Measurements from ENCODE around the gene LRRC71. TPM values are rescaled to one million over a fixed set of nuclear protein-coding genes. Genes with fewer than 3 reads are reported as not detected.

LRRC71 gene
- polyA plus RNA-seq, 4 donors: 0.25 to 0.99 (median 0.50) TPM

DNA sequence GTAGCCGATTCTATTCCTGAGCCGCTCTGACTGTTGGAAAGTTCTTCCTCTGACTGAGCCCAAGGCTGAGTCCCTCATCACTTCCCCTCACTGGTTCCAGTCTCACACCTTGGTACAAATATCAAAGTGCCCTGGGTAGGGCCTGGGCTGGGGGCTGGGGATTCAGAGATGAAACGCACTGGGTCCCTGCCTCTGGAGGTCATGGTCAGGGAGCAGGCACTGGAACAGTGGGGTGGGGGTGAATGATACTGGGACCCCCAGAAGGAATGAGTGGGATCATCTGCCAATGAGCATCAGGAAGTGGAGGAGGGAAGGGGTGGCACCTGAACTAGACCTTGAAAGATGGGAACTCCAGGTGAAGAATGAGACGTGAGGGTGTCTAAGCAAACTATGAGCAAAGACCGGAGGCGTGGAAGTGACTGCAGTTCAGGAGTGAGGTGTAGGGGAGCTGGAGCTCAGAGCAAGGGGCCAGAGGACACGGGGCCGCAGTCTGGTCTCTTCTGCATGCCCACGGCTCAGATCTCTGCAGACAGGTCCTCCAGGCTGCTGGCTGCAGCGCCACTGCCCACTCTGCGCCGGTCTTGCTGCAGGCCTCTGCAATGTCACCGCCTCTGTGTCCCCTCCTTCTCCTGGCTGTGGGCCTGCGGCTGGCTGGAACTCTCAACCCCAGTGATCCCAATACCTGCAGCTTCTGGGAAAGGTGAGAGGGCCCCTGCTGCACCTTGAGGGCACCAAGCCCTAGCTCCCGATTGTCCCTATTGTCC lies 16.9 kb upstream of the LRRC71 start:
- no peak for DNase-seq (ENCODE audit: low read depth in 4 of 4, low spot score in 2 of 4)

DNA sequence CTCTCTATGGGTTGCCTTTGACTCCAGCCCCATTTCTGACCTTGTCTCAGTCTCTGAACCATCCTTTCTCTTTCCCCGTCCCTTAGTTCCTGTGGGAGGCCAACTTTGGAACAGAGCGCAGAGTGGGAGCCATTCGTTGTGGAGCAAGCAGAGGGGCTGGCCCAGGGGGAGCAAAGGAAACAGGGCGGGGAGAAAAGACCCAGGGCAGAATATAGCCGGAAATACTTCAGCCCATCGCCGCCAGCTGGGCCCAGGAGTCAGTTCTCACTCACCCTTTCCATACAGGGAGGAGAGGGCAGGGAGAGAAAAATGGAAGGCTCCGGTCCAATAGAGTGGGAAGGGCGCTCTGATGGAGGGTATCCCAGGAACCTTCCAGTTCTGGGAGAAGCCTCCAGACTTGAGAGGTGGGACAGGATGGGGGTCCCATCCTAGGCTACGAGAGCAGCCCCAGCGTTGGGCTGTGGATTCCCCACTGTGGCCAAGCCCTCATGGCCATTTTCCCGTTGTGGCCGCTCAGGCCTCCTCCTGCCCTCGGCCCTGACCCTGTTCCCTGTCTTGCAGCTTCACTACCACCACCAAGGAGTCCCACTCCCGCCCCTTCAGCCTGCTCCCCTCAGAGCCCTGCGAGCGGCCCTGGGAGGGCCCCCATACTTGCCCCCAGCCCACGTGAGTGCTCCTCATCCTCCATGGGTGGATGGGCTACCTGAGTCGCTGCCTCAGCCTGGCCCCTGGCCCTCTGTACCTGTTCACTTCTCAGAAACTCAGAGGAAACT lies 16.1 kb upstream of the LRRC71 start:
- DNase-seq (ENCODE audit: low read depth in 4 of 4, low spot score in 2 of 4): no peak

DNA sequence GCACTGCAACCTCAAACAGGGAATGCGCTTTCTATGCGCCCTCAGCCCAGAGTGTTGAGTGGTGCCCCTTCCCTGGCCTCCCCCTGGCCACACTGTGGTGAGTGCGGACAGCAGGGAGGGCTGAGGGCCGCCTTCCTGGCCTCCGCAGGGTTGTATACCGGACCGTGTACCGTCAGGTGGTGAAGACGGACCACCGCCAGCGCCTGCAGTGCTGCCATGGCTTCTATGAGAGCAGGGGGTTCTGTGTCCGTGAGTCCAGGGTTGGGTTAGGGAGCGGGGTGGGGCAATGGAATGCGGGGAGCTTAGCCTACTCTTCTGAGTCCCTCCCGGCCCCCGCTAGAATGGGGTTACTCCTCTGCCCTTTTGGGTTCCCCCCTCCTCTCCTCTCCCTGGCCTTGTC lies 15.3 kb upstream of the LRRC71 start:
- DNase-seq (ENCODE audit: low read depth in 4 of 4, low spot score in 2 of 4): no peak

DNA sequence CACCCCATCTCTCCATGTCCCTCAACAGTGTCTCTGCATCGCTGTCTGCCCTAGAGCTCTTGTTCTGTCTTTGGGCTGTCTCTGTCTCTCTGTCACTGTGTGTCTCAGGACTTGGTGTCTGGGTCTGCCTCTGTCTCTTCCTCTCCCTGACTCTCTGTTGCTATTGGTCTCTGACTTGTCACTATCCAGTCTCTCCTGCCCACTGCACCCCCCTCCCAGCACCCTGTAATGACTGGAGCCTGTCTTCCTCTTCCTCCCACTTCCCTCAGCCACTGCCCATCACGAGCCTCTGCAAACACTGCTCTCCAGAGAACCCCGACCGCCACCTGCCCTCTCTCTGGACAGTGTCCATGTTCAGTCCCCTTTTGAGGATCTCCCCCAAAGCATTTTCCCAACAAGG lies 14.8 kb upstream of the LRRC71 start:
- DNase-seq (ENCODE audit: low read depth in 4 of 4, low spot score in 2 of 4): no peak

DNA sequence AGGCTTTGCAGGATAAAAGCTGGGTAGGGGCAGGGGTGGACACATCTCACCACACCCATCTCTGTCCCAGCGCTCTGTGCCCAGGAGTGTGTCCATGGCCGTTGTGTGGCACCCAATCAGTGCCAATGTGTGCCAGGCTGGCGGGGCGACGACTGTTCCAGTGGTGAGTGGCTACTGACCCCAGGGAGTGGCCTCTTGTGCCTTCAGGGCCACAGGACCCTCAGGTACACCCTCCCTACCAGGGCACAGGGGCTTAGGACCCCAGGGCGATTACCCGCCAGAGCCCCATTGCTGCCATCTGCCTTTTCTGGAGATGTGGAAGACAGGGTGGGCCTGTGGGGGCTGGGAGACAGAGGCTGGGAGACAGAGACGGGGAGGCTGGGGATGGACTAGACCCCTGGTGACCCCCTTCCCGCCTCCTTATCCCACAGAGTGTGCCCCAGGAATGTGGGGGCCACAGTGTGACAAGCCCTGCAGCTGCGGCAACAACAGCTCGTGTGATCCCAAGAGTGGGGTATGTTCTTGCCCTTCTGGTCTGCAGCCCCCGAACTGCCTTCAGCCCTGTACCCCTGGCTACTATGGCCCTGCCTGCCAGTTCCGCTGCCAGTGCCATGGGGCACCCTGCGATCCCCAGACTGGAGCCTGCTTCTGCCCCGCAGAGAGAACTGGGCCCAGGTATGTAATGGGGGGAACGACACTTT lies 14.1 kb upstream of the LRRC71 start:
- no peak for DNase-seq (ENCODE audit: low read depth in 4 of 4, low spot score in 2 of 4)

DNA sequence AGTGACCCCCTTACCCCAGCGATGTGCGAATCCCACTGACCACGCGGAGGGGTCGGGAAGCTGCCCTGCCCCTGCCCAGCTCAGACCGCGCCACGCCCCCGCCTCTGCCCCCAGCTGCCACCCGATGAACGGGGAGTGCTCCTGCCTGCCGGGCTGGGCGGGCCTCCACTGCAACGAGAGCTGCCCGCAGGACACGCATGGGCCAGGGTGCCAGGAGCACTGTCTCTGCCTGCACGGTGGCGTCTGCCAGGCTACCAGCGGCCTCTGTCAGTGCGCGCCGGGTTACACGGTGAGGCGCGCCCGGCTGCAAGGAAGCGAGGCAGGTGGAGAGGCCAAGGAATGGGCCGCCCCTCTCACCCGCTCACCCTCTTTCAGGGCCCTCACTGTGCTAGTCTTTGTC lies 11.9 kb upstream of the LRRC71 start:
- DNase-seq (ENCODE audit: low read depth in 4 of 4, low spot score in 2 of 4): no peak

DNA sequence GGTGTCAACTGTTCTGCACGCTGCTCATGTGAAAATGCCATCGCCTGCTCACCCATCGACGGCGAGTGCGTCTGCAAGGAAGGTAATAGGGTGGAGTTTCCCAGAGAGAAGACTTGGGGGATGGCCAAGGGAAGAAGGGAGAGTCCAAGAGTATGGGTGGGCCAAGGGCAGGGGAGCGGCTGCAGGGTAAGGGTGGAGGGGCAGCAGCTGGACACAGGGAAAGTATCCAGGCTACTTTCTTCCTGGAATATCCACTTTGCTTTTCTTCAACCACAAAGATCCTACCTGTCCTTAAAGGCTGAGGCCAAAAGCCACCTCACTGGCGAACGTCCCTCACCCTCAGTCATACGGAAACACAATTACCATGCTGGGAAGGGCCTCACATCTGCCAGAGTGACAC lies 11.5 kb upstream of the LRRC71 start:
- DNase-seq (ENCODE audit: low read depth in 4 of 4, low spot score in 2 of 4): no peak

DNA sequence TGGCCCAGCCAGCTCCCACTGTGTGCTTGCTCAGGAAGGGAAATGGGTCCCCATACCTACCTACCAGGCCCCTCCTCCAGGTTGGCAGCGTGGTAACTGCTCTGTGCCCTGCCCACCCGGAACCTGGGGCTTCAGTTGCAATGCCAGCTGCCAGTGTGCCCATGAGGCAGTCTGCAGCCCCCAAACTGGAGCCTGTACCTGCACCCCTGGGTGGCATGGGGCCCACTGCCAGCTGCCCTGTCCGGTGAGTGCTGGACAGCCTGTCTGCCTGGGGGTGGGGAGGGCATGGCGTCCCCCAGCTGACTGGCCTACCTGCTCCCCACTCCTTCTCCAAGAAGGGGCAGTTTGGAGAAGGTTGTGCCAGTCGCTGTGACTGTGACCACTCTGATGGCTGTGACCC lies 10.8 kb upstream of the LRRC71 start:
- DNase-seq (ENCODE audit: low read depth in 4 of 4, low spot score in 2 of 4): no peak

DNA sequence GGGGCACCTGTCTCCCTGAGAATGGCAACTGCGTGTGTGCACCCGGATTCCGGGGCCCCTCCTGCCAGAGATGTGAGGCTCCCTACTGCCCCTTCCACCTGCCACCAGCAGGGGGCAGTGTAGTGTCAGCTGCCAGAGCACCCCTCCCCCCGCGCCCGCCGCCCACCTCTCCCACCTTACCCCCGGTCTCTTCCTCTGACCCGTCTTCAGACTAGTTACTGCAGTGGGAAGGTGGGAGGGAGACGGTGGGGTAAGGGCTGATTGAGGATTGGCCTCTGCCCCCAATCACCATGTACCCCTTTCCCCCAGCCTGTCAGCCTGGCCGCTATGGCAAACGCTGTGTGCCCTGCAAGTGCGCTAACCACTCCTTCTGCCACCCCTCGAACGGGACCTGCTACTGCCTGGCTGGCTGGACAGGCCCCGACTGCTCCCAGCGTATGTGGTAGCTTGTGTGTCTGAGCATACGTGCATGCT lies 10.1 kb upstream of the LRRC71 start:
- DNase-seq (ENCODE audit: low read depth in 4 of 4, low spot score in 2 of 4): no peak

DNA sequence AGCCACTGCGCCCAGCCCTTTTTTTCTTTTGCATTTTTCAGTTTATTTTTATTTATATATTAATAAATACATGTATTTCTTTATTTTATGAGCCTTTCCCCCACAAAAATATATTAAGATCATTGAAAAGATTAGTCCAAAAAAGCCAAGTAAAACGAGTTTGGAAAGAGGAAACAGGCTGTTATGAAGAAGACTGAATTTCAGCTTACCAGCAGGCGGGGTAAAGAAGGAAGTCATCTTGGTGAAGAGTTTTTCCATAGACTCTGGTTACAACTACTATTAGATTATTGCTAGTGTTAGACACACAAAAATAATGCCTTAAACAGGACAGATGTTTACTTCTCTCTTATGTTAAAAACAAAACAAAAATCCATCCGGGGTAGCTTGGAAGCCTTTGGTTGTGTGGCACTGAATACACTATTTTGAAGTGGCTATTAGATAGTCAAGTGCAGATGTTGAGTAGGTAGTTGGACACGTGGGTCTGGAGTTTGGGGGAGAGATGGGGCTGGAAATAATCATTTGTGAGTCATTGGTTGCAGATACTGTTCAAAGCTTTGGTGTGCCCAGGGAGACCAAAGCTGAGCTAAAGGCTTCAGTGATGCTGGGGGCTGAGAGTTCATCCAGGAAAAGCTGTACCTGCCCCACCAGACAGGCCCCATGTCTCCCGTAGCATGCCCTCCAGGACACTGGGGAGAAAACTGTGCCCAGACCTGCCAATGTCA lies 8.7 kb upstream of the LRRC71 start:
- no peak for DNase-seq (ENCODE audit: low read depth in 4 of 4, low spot score in 2 of 4)

DNA sequence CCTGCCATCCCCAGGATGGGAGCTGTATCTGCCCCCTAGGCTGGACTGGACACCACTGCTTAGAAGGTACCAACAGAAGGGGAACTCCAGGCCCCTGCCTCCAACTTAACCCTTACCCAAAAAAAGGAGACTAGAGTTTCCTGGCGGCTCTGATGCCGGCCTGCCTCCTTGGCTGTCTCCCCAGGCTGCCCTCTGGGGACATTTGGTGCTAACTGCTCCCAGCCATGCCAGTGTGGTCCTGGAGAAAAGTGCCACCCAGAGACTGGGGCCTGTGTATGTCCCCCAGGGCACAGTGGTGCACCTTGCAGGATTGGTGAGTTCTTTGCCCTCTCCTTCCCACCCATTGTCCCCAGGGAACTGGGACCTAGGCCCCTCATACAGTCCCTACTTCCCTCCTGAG lies 8.1 kb upstream of the LRRC71 start:
- DNase-seq (ENCODE audit: low read depth in 4 of 4, low spot score in 2 of 4): no peak

DNA sequence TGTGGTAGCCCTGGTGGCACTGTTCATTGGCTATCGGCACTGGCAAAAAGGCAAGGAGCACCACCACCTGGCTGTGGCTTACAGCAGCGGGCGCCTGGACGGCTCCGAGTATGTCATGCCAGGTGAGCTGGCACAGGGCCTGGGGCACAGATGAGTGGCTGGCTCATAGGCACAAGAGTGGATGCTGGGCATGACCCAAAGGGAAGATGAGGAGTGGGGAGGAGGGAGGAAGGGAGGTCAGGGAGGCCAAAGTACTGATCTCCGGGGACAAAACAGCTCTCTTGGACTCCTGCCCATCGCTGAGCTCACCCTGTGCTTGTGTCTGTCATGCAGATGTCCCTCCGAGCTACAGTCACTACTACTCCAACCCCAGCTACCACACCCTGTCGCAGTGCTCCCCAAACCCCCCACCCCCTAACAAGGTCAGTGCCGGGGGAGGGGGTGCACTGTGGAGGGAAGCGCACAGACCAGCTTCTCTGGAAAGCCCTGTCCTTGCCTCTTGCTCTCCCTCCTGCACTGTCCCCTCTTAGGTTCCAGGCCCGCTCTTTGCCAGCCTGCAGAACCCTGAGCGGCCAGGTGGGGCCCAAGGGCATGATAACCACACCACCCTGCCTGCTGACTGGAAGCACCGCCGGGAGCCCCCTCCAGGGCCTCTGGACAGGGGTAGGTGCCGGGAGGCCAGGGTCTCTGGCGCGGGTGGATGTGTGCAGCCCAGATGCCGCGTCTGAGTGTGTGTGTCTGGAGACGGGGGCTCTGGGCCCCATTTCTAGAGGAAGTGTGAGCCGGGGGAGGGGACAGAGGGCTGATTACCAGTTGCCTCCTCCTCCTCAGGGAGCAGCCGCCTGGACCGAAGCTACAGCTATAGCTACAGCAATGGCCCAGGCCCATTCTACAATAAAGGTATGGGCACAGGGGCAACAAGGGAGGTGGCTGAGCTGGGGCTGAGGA lies 7.3 kb upstream of the LRRC71 start:
- DNase-seq (ENCODE audit: low read depth in 4 of 4, low spot score in 2 of 4): no peak

DNA sequence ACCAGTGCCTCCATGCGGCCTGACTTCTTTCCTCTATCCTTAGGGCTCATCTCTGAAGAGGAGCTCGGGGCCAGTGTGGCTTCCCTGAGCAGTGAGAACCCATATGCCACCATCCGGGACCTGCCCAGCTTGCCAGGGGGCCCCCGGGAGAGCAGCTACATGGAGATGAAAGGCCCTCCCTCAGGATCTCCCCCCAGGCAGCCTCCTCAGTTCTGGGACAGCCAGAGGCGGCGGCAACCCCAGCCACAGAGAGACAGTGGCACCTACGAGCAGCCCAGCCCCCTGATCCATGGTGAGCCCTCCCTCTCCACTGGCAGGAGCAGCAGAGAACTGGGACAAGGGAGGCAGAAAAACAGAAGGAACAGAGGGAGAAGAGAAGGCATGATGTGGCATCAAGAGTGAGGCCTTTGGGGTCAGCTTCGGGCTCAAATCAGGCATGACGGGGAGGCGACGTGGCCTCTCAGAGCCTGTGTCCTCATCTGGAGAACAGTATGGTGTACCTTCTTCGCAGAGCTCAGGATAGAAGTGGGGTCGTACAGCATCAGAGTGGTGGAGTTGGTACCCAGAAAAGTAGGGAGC lies 6.5 kb upstream of the LRRC71 start:
- DNase-seq (ENCODE audit: low read depth in 4 of 4, low spot score in 2 of 4): no peak

DNA sequence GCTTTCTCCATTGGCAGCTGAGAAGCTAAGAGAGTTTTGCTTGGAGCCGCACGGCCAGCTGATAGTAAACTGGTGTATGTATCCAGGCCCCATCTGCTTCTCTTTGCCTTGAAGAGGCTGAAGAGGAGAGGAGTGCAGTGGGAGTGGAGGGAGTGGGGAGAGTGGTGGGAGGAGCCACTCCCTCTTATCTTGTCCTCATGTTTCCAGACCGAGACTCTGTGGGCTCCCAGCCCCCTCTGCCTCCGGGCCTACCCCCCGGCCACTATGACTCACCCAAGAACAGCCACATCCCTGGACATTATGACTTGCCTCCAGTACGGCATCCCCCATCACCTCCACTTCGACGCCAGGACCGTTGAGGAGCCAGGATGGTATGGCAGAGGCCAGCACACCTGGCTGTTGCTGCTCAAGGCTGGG lies 6.0 kb upstream of the LRRC71 start:
- DNase-seq (ENCODE audit: low read depth in 4 of 4, low spot score in 2 of 4): no peak

DNA sequence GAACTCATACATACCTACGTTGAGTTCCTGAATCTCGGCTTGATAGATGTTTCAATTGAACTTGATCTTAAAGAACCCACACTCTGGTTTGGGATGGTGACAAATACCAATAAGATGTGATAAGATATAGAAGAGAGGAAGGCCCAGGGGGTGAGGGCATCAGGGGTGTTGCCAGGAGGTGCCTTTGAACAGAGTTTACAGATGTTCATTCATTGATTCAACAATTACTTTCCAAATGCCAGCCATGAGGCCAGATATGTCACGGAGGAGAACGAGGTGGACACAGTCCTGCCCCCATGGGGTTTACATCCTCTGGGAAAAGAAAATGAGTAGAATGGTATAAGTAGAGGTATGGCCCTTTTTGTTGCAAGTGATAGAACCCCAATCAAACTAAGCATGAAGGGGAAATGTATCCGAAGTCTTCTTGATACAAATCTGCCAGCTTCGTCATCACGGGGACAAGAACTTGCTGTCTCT lies 659 bp downstream of the LRRC71 start:
- DNase-seq (ENCODE audit: low read depth in 4 of 4, low spot score in 2 of 4): no peak

DNA sequence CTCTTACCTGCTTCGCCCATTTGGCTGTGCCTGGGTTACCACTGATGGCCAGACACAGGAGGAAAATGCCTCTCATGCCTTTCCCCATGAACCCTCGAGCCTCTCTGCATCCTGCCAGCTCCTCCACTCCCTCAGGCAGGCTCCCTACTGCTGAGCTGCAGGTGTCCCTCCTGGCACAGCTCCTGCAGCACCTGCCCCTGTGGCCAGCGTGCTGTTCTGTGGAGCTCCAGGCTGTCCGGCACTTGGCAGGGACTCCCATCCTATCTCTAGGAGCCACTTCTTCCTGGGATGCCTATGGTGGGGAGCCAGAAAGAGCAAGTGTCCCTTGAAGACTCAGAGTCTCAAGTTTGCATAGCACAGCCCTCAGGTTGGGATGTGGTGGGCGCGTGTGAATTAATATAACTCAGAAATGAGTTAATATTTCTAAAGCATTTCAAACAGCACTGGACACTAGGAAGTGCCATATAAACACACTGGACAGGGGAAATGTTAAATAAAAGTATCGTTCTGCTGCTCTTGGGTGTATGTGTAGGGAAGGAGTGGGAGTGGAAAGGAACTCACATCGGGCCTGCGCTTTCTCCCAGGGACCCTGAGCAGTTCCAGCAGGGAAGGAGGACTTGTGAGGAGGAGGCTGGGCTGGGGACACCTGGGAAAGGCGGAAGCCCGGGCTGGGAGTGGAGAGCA lies 2.7 kb downstream of the LRRC71 start:
- no peak for DNase-seq (ENCODE audit: low read depth in 4 of 4, low spot score in 2 of 4)

DNA sequence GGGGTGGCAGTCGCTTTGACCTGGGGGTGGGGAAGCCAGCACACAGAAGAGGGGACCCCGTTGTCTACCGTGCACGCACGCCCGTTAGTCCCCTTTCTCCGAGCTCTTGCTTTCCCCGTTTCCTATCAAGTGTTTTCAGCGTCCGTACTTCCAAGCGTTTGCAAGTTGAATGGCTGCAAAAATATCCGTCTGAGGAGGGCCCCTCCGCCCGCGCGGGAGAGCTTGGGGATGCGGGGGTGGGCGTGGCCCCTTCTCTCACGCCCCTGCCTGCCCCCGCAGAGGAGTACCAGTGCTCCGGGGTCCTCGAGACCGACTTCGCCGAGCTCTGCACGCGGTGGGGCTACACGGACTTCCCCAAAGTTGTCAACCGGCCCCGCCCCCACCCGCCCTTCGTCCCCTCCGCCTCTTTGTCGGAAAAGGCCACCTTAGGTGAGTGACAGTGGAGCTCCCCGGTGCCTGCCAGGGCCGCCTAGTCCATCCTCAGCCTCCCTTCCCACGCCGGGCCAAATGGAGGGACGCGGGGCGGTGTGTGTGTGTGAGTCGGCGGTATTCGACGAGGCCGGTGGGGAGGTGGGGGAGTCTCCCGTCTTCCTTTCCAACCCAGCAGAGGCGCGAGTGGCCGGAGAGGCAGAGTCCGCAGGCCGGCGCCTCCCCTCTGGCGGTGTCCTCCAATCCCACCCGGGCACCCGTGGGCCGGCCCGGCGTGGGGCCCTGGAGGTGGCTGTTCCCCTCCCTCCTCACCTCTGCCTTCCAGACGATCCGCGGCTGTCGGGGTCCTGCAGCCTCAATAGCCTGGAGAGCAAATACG lies 3.4 kb downstream of the LRRC71 start:
- DNase-seq (ENCODE audit: low read depth in 4 of 4, low spot score in 2 of 4): no peak

Measured in left renal cortex interstitium (tissue), 4 donors.